Mesenchymal stem cell (in vitro differentiated cells and primary cell): Measurements from ENCODE around the gene SELENBP1. TPM values are rescaled to one million over a fixed set of nuclear protein-coding genes. Genes with fewer than 3 reads are reported as not detected.
A peak's percentile ranks its signal among the peaks of the same experiment; 100 is the strongest.

Source experiments
- DNase-seq: peaks from one replicate; pipeline ENCODE4 v3.0.0-alpha.2; 2013
- H2AFZ ChIP-seq: one replicate; pipeline ENCODE4 v1.6.1; 2013; ENCODE audit warnings: low read depth, mild to moderate bottlenecking, control low read depth, inconsistent platforms, low read length, moderate library complexity
- H2AK5ac ChIP-seq: 2 replicates; pipeline ENCODE4 v1.6.1; 2013; ENCODE audit warnings: low read length, moderate library complexity, mild to moderate bottlenecking, inconsistent platforms; ENCODE audit not compliant: severe bottlenecking
- H2BK120ac ChIP-seq: one replicate; pipeline ENCODE4 v1.6.1; 2013; ENCODE audit warnings: low read depth, mild to moderate bottlenecking, inconsistent platforms, low read length, moderate library complexity
- H2BK12ac ChIP-seq, 2 experiments: one replicate each; pipeline ENCODE4 v1.6.1; 2013; ENCODE audit warnings: inconsistent platforms in 2 of 2, low read length in 2 of 2, mild to moderate bottlenecking in 2 of 2, moderate library complexity in 2 of 2, control low read depth in 1 of 2
- H2BK15ac ChIP-seq: one replicate; pipeline ENCODE4 v1.6.1; 2013; ENCODE audit warnings: mild to moderate bottlenecking, low read depth, inconsistent platforms; ENCODE audit not compliant: poor library complexity, severe bottlenecking
- H2BK5ac ChIP-seq: 2 replicates; pipeline ENCODE4 v1.6.1; 2013; ENCODE audit warnings: low read depth, mild to moderate bottlenecking, low read length, control low read depth, inconsistent platforms; ENCODE audit not compliant: poor library complexity, severe bottlenecking
- H3K14ac ChIP-seq, 2 experiments: one replicate each; pipeline ENCODE4 v1.6.1; 2013; ENCODE audit warnings: inconsistent platforms in 2 of 2, low read length in 2 of 2, control low read depth in 1 of 2, mild to moderate bottlenecking in 1 of 2, moderate library complexity in 1 of 2
- H3K18ac ChIP-seq, 2 experiments: one replicate each; pipeline ENCODE4 v1.6.1; 2013; ENCODE audit warnings: inconsistent platforms in 2 of 2, low read length in 2 of 2, control low read depth in 1 of 2, low read depth in 1 of 2, mild to moderate bottlenecking in 1 of 2
- H3K23ac ChIP-seq, 2 experiments: one replicate each; pipeline ENCODE4 v1.6.1; 2013; ENCODE audit warnings: inconsistent platforms in 2 of 2, low read length in 2 of 2, mild to moderate bottlenecking in 2 of 2, moderate library complexity in 2 of 2, control low read depth in 1 of 2
- H3K27ac ChIP-seq: 2 replicates; pipeline ENCODE4 v1.5.1; 2013; ENCODE audit warnings: mild to moderate bottlenecking, moderate library complexity, low read length, control low read depth, inconsistent platforms; ENCODE audit not compliant: poor library complexity, severe bottlenecking
- H3K27me3 ChIP-seq, 2 experiments: 2 replicates each; pipeline versions ENCODE4 v1.6.1 to v1.7.0; 2013; ENCODE audit warnings: low read length in 2 of 2, mild to moderate bottlenecking in 2 of 2, moderate library complexity in 2 of 2, control low read depth in 1 of 2, inconsistent platforms in 1 of 2; ENCODE audit not compliant: control insufficient read depth in 1 of 2, insufficient read depth in 1 of 2
- H3K36me3 ChIP-seq, 2 experiments: 2 replicates each; pipeline versions ENCODE4 v1.6.1 to v1.7.0; 2013; ENCODE audit warnings: low read length in 2 of 2, control low read depth in 1 of 2, inconsistent platforms in 1 of 2, low read depth in 1 of 2, mild to moderate bottlenecking in 1 of 2; ENCODE audit not compliant: insufficient read depth in 2 of 2, control insufficient read depth in 1 of 2
- H3K4ac ChIP-seq, 2 experiments: one replicate each; pipeline ENCODE4 v1.6.1; 2013; ENCODE audit warnings: inconsistent platforms in 2 of 2, low read length in 2 of 2, mild to moderate bottlenecking in 2 of 2, moderate library complexity in 2 of 2, control low read depth in 1 of 2, low read depth in 1 of 2
- H3K4me1 ChIP-seq: 2 replicates; pipeline ENCODE4 v1.6.1; 2013; ENCODE audit warnings: low read depth, low read length, control low read depth; ENCODE audit not compliant: control insufficient read depth, insufficient read depth
- H3K4me2 ChIP-seq: 2 replicates; pipeline ENCODE4 v1.6.1; 2013; ENCODE audit warnings: low read length, mild to moderate bottlenecking, inconsistent platforms; ENCODE audit not compliant: poor library complexity, severe bottlenecking
- H3K4me3 ChIP-seq, 2 experiments: 2 replicates each; pipeline versions ENCODE4 v1.5.1 to v1.7.0; 2013; ENCODE audit warnings: low read length in 2 of 2, mild to moderate bottlenecking in 2 of 2, control low read depth in 1 of 2, low read depth in 1 of 2; ENCODE audit not compliant: insufficient read depth in 1 of 2
- H3K79me1 ChIP-seq: replicated peaks from 2 replicates; pipeline ENCODE4 v1.6.1; 2013; ENCODE audit warnings: mild to moderate bottlenecking, control low read depth, low read length, inconsistent platforms; ENCODE audit not compliant: poor library complexity, severe bottlenecking
- H3K9ac ChIP-seq: 2 replicates; pipeline ENCODE4 v1.7.0; 2013; ENCODE audit warnings: mild to moderate bottlenecking, low read length, moderate library complexity
- H3K9me3 ChIP-seq: 2 replicates; pipeline ENCODE4 v1.7.0; 2013; ENCODE audit warnings: mild to moderate bottlenecking, low read length; ENCODE audit not compliant: control insufficient read depth
- H4K8ac ChIP-seq: one replicate; pipeline ENCODE4 v1.6.1; 2013; ENCODE audit warnings: inconsistent platforms, mild to moderate bottlenecking, low read length, moderate library complexity
- H4K91ac ChIP-seq: one replicate; pipeline ENCODE4 v1.6.1; 2013; ENCODE audit warnings: mild to moderate bottlenecking, low read length, inconsistent platforms
- WGBS: methylation state at CpG from one replicate; pipeline ENCODE4 v1.1.7; 2013; ENCODE audit warnings: mixed read lengths; 5-methylcytosine and 5-hydroxymethylcytosine counted together
- polyA plus RNA-seq, 2 experiments: library from polyadenylated mRNA; stranded (reverse); fragments of 200-250 nt; gene quantifications; one replicate each; pipeline ENCODE4 v1.2.3, GENCODE V29; 2013

Gene SELENBP1
- 23.4 TPM for polyA plus RNA-seq (2013, experiment 1 of 2)
- 22.9 TPM for polyA plus RNA-seq (2013, experiment 2 of 2)

DNA sequence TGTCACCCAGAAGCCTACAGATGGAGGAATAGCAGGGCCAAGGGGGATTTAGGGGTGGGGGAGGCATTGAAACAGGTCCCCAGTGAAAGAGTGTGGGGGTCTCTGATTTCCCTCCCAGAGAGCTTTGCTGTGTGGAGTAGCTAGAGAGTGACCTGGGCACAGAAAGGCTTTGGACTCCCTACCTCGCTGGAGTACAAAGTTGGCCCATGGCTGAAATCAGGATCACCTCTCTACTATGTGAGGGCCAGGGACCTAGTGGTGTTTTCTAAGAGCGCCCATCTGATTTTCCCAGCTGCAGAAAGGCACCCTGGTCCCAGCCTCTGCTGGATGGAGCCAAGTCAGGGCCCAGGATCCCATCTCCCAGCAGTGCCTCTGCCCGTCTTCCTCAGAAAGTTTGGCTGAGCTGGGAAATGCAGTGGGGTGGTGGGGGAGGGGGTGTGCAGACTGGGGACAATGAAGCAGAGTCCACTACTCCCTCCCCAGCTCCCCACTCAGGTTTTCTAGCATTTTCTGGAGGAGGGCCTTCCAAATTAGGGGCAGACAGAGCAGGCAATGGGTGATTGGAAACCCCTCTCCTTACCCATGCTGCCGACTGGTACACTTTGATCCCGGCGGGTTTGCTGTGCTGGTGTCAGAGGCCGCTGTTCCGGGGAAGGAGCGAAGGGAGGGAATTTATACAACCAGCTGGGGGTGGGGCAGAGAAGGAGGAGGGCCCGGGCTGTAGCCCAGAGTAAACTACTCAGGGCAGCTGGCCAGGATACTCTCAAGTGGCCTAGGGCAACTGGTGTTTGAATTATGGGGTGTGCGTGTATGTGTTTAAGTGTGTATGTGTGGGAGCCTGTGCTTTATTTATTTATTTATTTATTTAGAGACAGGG, at the start of gene SELENBP1:
SELENBP1 (minus strand) TSS at position 648 of the 877 bp plus-strand sequence; CDS start at position 584, 64 bp downstream.
- Histone ChIP-seq H3K4me3 (peak within 1 kb of the TSS in 1 of 2 experiments; percentile 84), H3K79me1 (peaks cover 6% of the 10 kb centered on the region), H2AK5ac (peak within 1 kb of the TSS; percentile 47), H4K8ac (peak within 1 kb of the TSS; percentile 59), H3K27ac (no peak within 1 kb of the TSS), H3K18ac (peak within 1 kb of the TSS; percentile 37 to 78), H2BK120ac (peak within 1 kb of the TSS; percentile 55), H3K23ac (no peak within 1 kb of the TSS), H2BK15ac (peak within 1 kb of the TSS; percentile 20), H3K4me1 (peaks cover 20% of the 10 kb centered on the region), H2BK5ac (no peak within 1 kb of the TSS), H3K9me3 (no peaks in the 10 kb centered on the region), H3K36me3 (peaks cover 7 to 22% of the 10 kb centered on the region in 2 experiments), H3K4me2 (peak within 1 kb of the TSS; percentile 72), H2BK12ac (peak within 1 kb of the TSS; percentile 63 to 67), H3K9ac (peak within 1 kb of the TSS; percentile 84), H3K14ac (no peak within 1 kb of the TSS), H3K27me3 (no peaks in the 10 kb centered on the region), H3K4ac (peak within 1 kb of the TSS in 1 of 2 experiments; percentile 71), H4K91ac (peak within 1 kb of the TSS; percentile 21), H2AFZ (no peak within 1 kb of the TSS)
- DNase-seq, result peak; percentile 91
- 14% methylated on average over 11 of the region's 11 CpGs for WGBS

DNA sequence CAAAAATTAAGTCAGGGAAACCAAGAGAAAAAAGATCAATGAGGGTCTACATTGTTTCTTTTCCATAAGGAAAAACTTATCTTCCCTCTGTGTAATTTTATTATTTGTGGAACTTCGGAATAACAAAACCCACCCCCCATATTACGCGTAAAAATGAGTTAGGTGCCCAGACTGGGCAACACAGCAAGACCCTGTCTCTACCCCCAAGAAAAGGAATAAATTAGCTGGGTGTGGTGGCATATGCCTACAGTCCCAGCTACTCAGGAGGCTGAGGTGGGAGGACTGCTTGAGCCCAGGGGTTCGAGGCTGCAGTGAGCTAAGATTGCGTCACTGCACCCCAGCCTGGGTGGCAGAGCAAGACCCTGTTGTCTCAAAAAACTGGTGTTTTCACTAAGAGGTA, 47.3 kb upstream of the SELENBP1 start:
- no peak overlapping the region for H2AFZ ChIP-seq
- DNase-seq, result no peak
- no peaks in the 10 kb centered on the region for H3K4me1 ChIP-seq
- H3K27me3 ChIP-seq, result no peaks in the 10 kb centered on the region
- no peak overlapping the region for H3K18ac ChIP-seq
- 50% methylated on average over 2 of the region's 5 CpGs for WGBS
- H2BK12ac ChIP-seq, result no peak overlapping the region
- H2BK5ac ChIP-seq, result no peak overlapping the region
- no peak overlapping the region for H3K23ac ChIP-seq
- H3K79me1 ChIP-seq, result peaks cover 19% of the 10 kb centered on the region
- H3K36me3 ChIP-seq, result peaks cover 37 to 88% of the 10 kb centered on the region in 2 experiments
- H3K14ac ChIP-seq, result no peak overlapping the region
- no peak overlapping the region for H3K4me2 ChIP-seq
- no peak overlapping the region for H3K4ac ChIP-seq
- H4K91ac ChIP-seq, result no peak overlapping the region
- no peaks in the 10 kb centered on the region for H3K9me3 ChIP-seq
- H3K9ac ChIP-seq, result no peak overlapping the region
- no peak overlapping the region for H3K27ac ChIP-seq
- no peak overlapping the region for H2BK120ac ChIP-seq
- no peak overlapping the region for H3K4me3 ChIP-seq
- no peak overlapping the region for H2AK5ac ChIP-seq
- H4K8ac ChIP-seq, result no peak overlapping the region
- H2BK15ac ChIP-seq, result no peak overlapping the region

DNA sequence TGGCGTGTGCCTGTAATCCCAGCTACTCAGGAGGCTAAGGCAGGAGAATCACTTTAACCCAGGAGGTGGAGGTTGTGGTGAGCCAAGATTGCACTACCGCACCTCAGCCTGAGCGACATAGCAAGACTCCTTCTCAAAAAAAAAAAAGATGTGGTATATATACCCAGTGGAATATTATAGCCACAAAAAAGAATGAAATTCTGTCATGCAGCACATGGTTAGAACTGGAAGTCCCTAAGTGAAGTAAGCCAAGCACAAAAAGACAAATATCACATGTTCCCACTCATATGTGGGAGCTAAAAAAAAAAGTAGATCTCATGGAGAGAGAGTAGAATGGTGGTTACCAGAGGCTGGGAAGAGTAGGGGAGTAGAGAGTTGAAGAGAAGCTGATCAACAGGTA, 45.6 kb upstream of the SELENBP1 start:
- Histone ChIP-seq H2BK15ac (no peak overlapping the region), H2BK120ac (no peak overlapping the region), H3K4me3 (no peak overlapping the region), H3K27ac (no peak overlapping the region), H3K79me1 (peaks cover 21% of the 10 kb centered on the region), H2AFZ (no peak overlapping the region), H2AK5ac (no peak overlapping the region), H3K36me3 (peaks cover 31 to 84% of the 10 kb centered on the region in 2 experiments), H2BK12ac (no peak overlapping the region), H2BK5ac (no peak overlapping the region), H3K23ac (no peak overlapping the region), H4K91ac (no peak overlapping the region), H3K14ac (no peak overlapping the region), H3K9me3 (no peaks in the 10 kb centered on the region), H3K4me2 (no peak overlapping the region), H4K8ac (no peak overlapping the region), H3K4ac (no peak overlapping the region), H3K27me3 (no peaks in the 10 kb centered on the region), H3K9ac (no peak overlapping the region), H3K18ac (no peak overlapping the region), H3K4me1 (no peaks in the 10 kb centered on the region)
- no CpG with 5 or more reads among the region's 3 CpGs for WGBS
- no peak for DNase-seq

DNA sequence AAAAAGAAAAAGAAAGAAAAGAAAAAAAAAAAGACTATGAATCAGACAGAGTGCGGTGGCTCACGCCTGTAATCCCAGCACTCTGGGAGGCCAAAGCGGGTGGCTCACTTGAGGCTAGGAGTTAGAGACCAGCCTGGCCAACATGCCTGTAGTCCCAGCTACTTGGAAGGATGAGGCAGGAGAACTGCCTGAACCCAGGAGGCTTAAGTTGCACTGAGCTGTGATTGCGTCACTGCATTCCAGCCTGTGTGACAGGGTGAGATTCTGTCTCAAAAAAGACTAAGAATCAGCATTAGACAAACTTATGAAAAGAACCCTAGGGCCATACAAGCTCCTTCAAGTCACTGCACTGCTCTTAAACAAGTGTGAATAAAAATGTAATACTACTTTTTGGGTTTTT, 43.7 kb upstream of the SELENBP1 start:
- Histone ChIP-seq H2AK5ac (no peak overlapping the region), H3K27me3 (no peaks in the 10 kb centered on the region), H3K27ac (no peak overlapping the region), H2BK120ac (no peak overlapping the region), H4K91ac (no peak overlapping the region), H3K4ac (no peak overlapping the region), H3K14ac (no peak overlapping the region), H3K9me3 (no peaks in the 10 kb centered on the region), H3K18ac (no peak overlapping the region), H3K23ac (no peak overlapping the region), H3K4me3 (no peak overlapping the region), H2BK15ac (no peak overlapping the region), H2BK12ac (no peak overlapping the region), H2BK5ac (no peak overlapping the region), H4K8ac (no peak overlapping the region), H3K4me1 (no peaks in the 10 kb centered on the region), H3K9ac (no peak overlapping the region), H3K36me3 (peaks cover 29 to 84% of the 10 kb centered on the region in 2 experiments), H2AFZ (no peak overlapping the region), H3K4me2 (no peak overlapping the region), H3K79me1 (peaks cover 18% of the 10 kb centered on the region)
- peak; percentile 70 for DNase-seq
- WGBS, result 100% methylated on average over 4 of the region's 4 CpGs
